ENCODE data around the gene HS2ST1. TPM values are rescaled to one million over a fixed set of nuclear protein-coding genes. Genes with fewer than 3 reads are reported as not detected.

HS2ST1 gene
- total and polyA plus RNA-seq, 2 donors (not counting 3 experiments of a cell fraction or from before 2014, with no cell fraction given): 5.5 to 31.2 TPM

DNA sequence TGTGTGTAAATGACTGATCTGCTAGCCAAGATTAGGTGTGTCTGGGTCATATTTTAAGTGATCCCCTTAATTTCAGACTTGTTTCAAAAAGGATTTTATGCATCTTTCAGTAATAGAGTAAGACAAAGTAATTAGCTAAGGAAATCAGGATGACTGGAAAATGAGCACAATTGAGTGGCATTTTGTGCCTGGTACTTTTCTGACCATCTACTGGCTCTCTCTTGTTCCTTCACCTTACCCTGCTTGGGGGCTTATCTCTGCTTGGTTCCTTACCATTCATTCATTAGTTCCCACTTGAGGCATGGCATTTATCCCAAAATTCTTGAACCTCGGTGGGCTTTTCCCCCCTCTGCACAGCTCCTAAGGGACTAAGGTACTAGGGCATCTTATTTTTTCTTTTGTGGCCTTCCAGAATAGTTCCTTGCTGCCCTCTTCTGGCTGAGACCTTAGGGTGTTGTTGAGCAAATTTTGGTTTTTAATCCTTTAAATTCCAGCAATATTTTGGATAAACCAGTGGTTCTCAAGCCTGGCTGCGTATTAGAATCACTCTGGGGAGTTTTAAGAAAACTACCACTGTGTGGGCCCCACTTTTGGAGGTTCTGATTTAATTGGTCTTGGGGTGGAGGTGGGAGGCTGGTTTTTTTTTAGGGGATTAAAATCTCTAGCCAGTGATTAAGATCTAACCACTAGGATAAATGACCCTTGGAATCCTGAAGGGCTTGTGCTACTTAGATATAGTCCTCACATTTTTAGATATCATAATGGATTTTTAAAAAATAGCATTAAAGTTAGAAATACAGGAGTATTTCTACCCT lies 50.8 kb downstream of the HS2ST1 start:
- Histone ChIP-seq H3K27me3 (ENCODE audit: control insufficient read depth in 2 of 2, insufficient read depth in 2 of 2, low read length in 2 of 2) (no peaks in the 10 kb centered on the region), H3K4me2 (ENCODE audit: insufficient read depth, low read length) (no peak overlapping the region), H3K36me3 (ENCODE audit: control insufficient read depth in 2 of 2, extremely low read depth in 1 of 2, insufficient read depth in 2 of 2, low read length in 2 of 2) (no peaks in the 10 kb centered on the region), H3K9me1 (replicated peaks; ENCODE audit: control insufficient read depth, extremely low read depth, insufficient read depth, low read length) (no peaks in the 10 kb centered on the region), H4K20me1 (replicated peaks; ENCODE audit: control insufficient read depth, extremely low read depth, insufficient read depth, low read length) (no peaks in the 10 kb centered on the region), H3K27ac (ENCODE audit: insufficient read depth, low read depth, low read length) (no peak overlapping the region), H3K4me1 (ENCODE audit: control insufficient read depth, extremely low read depth, insufficient read depth, low read length) (no peaks in the 10 kb centered on the region), H2AFZ (ENCODE audit: low read depth, low read length) (no peak overlapping the region), H3K9ac (replicated peaks; ENCODE audit: extremely low read depth, insufficient read depth, low read length) (no peak overlapping the region), H3K9me3 (replicated peaks; ENCODE audit: control insufficient read depth, insufficient read depth, low read length) (no peaks in the 10 kb centered on the region), H3K4me3 (replicated peaks in 1 of 3; ENCODE audit: insufficient read depth in 1 of 3, low read depth in 1 of 3, low read length in 3 of 3) (no peak overlapping the region), H3K79me2 (ENCODE audit: control insufficient read depth, insufficient read depth, low read length) (no peaks in the 10 kb centered on the region)
- ChIA-PET POLR2A (interaction anchor here (1.2 kb wide), 1 partner anchor 51 kb away, joined by 3 read pairs; the partner anchor contains the start of gene SELENOF), CTCF (interaction anchor here (0.7 to 4.2 kb wide), 32 partner anchors 8 to 586 kb away, joined by 3 to 99 read pairs (median 5); partner anchors contain the start of genes HS2ST1, SELENOF and SH3GLB1)
- peak; percentile 56 for DNase-seq (ENCODE audit: low read depth, low spot score)
- peak; percentile 40 for FAIRE-seq
- BruUV-seq (replicated peaks): no TSS peak
- dilution Hi-C loops (cut with MboI; ENCODE audit: extremely low pct_ligation_motif_present, low sequenced_read_pairs): no loop called here
- TF ChIP-seq POLR2AphosphoS5 (IDR thresholded peaks at IDR 0.05; ENCODE audit: insufficient read depth, low read depth, low read length): no peak
- TF ChIP-seq, protein P1, sequence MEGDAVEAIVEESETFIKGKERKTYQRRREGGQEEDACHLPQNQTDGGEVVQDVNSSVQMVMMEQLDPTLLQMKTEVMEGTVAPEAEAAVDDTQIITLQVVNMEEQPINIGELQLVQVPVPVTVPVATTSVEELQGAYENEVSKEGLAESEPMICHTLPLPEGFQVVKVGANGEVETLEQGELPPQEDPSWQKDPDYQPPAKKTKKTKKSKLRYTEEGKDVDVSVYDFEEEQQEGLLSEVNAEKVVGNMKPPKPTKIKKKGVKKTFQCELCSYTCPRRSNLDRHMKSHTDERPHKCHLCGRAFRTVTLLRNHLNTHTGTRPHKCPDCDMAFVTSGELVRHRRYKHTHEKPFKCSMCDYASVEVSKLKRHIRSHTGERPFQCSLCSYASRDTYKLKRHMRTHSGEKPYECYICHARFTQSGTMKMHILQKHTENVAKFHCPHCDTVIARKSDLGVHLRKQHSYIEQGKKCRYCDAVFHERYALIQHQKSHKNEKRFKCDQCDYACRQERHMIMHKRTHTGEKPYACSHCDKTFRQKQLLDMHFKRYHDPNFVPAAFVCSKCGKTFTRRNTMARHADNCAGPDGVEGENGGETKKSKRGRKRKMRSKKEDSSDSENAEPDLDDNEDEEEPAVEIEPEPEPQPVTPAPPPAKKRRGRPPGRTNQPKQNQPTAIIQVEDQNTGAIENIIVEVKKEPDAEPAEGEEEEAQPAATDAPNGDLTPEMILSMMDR (IDR thresholded peaks at IDR 0.05; ENCODE audit: extremely low read depth in 1 of 2, insufficient read depth in 1 of 2, low read depth in 1 of 2, low read length in 2 of 2): peak; percentile 61 to 63
- peak; percentile 7 for TF ChIP-seq GATA2 (IDR thresholded peaks at IDR 0.05; ENCODE audit: insufficient read depth, insufficient read length, low read depth, low read length)
- TF ChIP-seq, protein P2, sequence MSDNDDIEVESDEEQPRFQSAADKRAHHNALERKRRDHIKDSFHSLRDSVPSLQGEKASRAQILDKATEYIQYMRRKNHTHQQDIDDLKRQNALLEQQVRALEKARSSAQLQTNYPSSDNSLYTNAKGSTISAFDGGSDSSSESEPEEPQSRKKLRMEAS (IDR thresholded peaks at IDR 0.05; ENCODE audit: insufficient read depth, insufficient read length): no peak
- intact Hi-C loops (cut with micrococcal nuclease): loop anchor here (1.0 kb wide), 4 partner anchors 50 to 184 kb away; no protein-coding TSS in a partner anchor
